PFSK-1 (cell line): ENCODE results near the gene EML4.

ENCODE experiments used
- FOXP2 ChIP-seq: optimal IDR thresholded peaks from 2 replicates; pipeline ENCODE3; 2011; ENCODE audit warnings: borderline replicate concordance, control low read depth, inconsistent platforms; ENCODE audit not compliant: insufficient read depth; ENCODE audit errors: extremely low read length, extremely low read depth
- POLR2AphosphoS5 ChIP-seq: IDR thresholded peaks from 2 replicates; pipeline ENCODE4 v1.6.1; 2012; ENCODE audit warnings: low read depth, mild to moderate bottlenecking, control low read depth, low read length, moderate library complexity
- REST ChIP-seq, 2 experiments: IDR thresholded peaks; 2 replicates each; pipeline versions ENCODE4 v1.6.1 to v1.8.0; 2011 to 2012; ENCODE audit warnings: low read depth in 2 of 2, low read length in 2 of 2, control low read depth in 1 of 2, inconsistent platforms in 1 of 2, mild to moderate bottlenecking in 1 of 2, moderate library complexity in 1 of 2; ENCODE audit not compliant: insufficient read depth in 1 of 2
- SIN3A ChIP-seq: IDR thresholded peaks from 2 replicates; pipeline ENCODE4 v1.6.1; 2012; ENCODE audit warnings: mild to moderate bottlenecking, low read length, moderate library complexity, borderline replicate concordance; ENCODE audit not compliant: insufficient read depth
- TAF1 ChIP-seq: IDR thresholded peaks from 2 replicates; pipeline ENCODE4 v1.6.1; 2012; ENCODE audit warnings: low read length, control low read depth, borderline replicate concordance; ENCODE audit not compliant: insufficient read depth

EML4 gene

GRCh38 chr2:42198466-42198865 lies 29.3 kb downstream of the EML4 start:
- TF ChIP-seq FOXP2 (no peak), TAF1 (no peak), SIN3A (no peak), POLR2AphosphoS5 (no peak), REST (IDR thresholded peaks at IDR 0.05; ENCODE audit: insufficient read depth in 1 of 2, low read depth in 2 of 2, low read length in 2 of 2) (no peak)

GRCh38 chr2:42199002-42199401 lies 29.8 kb downstream of the EML4 start:
- TF ChIP-seq POLR2AphosphoS5 (no peak), SIN3A (no peak), REST (IDR thresholded peaks at IDR 0.05; ENCODE audit: insufficient read depth in 1 of 2, low read depth in 2 of 2, low read length in 2 of 2) (no peak), TAF1 (no peak), FOXP2 (no peak)

- TF ChIP-seq REST (IDR thresholded peaks at IDR 0.05; ENCODE audit: insufficient read depth in 1 of 2, low read depth in 2 of 2, low read length in 2 of 2) (no peak), POLR2AphosphoS5 (no peak), SIN3A (no peak), FOXP2 (no peak), TAF1 (no peak)
These were observed 30.5 kb downstream of the EML4 start for GRCh38 chr2:42199626-42200025.

GRCh38 chr2:42200926-42201855 lies 32.0 kb downstream of the EML4 start:
- TF ChIP-seq TAF1 (no peak), POLR2AphosphoS5 (no peak), SIN3A (no peak), REST (IDR thresholded peaks at IDR 0.05; ENCODE audit: insufficient read depth in 1 of 2, low read depth in 2 of 2, low read length in 2 of 2) (no peak), FOXP2 (no peak)
